Activated CD4-positive, alpha-beta T cell treated with anti-CD3 and anti-CD28 coated beads, Interleukin-10, Interleukin-2, amounts not matched to agents 100 ng/mL and 50 ng/mL, durations not matched to agents 16 hours and 8 hours (primary cell): ENCODE results near the gene GALNT17.
"Not testable (repeated sequence)": the region's sequence is repeated elsewhere in the genome, so short reads cannot be mapped to it uniquely, and the experiment has no call there.

Experiments
- DNase-seq: peaks from one replicate; pipeline ENCODE4 v3.0.0-alpha.2; 2020

GALNT17 gene

GRCh38 chr7:71584256-71584655 lies 452.3 kb downstream of the GALNT17 start:
- DNase-seq: no peak

DNA sequence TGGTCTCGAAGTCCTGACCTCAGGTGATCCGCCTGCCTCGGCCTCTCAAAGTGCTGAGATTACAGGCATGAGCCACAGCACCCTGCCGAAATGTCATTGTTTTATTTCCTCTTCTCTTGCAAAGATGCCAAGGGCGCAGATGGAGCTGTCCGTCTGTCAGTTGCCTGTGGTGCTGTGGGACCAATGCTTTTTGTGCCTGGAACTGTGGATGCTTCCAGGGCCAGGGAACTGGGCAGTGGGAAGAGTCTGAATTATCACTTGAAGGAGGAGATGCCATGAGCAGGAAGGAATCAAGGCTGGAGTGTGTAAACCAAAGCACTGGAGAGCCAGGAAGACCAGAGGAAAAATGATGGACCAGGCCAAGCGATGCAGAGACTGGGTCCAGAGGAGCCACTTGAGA lies 459.9 kb downstream of the GALNT17 start:
- no peak for DNase-seq

DNA sequence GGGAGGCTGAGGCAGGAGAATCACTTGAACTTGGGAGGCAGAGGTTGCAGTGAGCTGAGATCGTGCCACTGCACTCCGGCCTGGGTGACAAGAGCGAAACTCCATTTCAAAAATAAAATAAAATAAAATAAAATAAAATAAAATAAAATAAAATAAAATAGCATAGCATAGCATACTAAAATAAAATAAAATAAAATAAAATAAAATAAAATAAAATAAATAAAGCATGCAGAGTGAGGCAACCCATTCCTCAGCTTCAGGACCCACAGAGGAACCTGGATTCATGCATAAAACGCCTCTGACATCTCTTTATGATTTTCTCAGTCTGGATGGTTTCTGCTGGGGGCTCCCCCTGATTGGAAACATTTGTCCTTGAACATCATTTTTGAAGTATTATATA lies 460.4 kb downstream of the GALNT17 start:
- DNase-seq: not testable (repeated sequence)

DNA sequence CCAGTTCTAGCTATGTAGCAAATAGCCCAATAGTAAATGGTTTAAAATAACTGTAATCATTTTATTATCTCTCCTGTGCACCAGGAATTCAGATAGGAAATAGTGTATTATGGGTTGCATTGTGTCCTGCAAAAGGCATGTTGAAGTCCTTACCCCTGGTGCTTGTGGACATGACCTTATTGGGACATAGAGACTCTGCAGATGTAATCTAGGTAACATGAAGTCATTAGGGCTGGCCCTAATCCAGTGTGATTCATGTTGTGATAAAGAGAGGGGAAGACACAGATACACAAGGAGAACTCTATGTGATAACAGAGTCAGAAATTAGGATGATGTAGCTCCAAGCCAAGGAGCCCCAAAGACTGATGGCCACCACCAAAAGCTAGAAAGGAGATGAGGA lies 462.8 kb downstream of the GALNT17 start:
- no peak for DNase-seq

- DNase-seq: no peak
Measured at GRCh38 chr7:71595176-71595575, 463.2 kb downstream of the GALNT17 start.

DNA sequence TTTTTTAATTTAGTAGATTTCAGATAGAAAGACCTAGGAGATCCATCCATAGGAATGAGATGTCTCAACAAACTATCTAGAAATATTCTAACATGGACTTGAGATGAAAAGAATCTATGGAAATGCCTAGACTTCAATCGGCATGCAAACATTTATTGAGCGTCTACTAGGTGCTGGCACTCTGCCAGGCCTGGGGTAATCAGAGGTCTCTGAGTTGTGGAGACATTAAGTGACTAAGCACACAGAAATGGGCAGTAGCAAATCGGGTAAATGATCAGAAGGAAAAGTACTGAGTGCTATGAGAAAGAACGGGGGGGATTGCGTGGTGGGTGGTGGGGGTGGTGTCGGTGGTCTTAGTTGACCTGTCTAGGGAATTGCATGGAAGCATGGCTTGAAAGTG lies 466.6 kb downstream of the GALNT17 start:
- no peak for DNase-seq

GRCh38 chr7:71601851-71602250 lies 469.9 kb downstream of the GALNT17 start:
- no peak for DNase-seq

- DNase-seq: no peak
Measured at GRCh38 chr7:71604818-71605414, 473.0 kb downstream of the GALNT17 start.

GRCh38 chr7:71611986-71612385 lies 480.0 kb downstream of the GALNT17 start:
- DNase-seq: no peak

DNA sequence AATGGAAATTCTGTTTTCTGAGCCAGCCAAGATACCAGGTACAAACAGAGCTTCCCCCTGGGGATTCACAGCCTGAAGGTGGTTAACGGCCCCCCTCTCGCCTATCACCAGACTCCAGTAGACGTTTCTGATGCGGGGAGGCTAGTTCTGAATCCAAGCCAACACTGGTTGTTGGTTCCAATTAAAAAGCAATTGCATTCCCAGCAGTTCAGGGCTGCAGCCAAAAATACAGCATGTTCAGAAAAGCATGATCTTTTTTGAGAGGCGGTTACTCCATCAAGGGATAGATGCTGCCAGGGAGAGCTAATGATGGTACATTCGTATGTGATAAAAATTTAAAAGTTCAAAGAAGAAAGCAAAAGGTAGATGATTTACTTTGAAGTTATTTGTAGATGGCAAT lies 481.0 kb downstream of the GALNT17 start:
- DNase-seq: no peak

- no peak for DNase-seq
Measured at GRCh38 chr7:71613313-71613712, 481.4 kb downstream of the GALNT17 start.

GRCh38 chr7:71615017-71615416 lies 483.1 kb downstream of the GALNT17 start:
- no peak for DNase-seq

- no peak for DNase-seq
Measured at GRCh38 chr7:71616217-71616616, 484.3 kb downstream of the GALNT17 start.

DNA sequence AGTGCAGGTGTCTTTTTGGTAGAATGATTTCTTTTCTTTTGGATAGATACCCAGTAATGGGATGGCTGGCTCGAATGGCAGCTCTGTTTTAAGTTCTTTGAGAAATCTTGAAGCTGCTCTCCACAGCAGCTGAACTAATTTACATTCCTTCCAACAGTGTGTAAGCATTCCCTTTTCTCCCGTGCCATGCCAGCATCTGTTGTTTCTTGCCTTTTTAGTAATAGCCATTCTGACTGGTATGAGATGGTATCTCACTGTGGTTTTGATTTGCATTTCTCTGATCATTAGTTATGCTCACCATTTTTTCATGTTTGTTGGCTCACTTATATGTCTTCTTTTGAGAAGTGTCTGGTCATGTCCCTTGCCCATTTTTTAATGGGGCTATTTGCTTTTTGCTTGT lies 486.3 kb downstream of the GALNT17 start:
- DNase-seq: no peak

GRCh38 chr7:71625545-71625944 lies 493.6 kb downstream of the GALNT17 start:
- DNase-seq: no peak

DNA sequence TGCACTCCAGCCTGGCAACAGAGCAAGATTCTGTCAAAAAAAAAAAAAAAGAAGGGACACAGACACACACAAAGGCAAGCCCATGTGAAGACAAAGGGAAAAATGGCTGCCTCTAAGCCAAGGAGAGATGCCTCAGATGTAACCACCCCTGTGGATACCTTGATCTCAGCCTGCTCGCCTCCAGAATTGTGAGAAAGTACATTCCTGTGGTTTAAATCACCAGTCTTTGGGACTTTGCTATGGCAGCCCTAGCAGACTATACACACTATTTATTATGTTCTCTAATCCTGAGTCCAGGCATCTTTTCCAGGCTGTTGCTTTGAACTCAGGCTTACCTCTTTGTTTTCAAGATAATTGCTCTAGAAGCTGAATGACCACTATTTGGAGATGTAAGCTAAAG lies 494.3 kb downstream of the GALNT17 start:
- DNase-seq: no peak

GRCh38 chr7:71627651-71628050 lies 495.7 kb downstream of the GALNT17 start:
- no peak for DNase-seq

DNA sequence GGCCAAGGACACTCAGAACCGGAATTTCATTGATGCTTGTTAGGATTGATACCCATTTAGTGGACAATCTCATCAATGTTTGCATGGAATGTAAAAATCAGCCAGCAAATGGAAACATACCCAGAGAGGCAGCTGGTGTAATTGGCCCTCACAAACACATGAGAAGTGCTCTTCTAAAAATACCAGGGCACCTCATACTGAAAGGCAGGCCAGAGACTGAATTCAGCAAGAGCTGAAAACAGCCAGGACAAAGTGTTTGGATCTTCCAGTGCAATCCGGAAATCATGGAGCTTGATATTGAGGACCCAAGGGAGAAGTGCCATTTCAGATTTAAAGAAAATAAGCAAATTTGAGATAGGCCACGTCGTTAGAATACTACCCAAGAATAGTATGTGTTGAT lies 498.6 kb downstream of the GALNT17 start:
- DNase-seq: no peak

GRCh38 chr7:71633551-71634008 lies 501.6 kb downstream of the GALNT17 start:
- peak; percentile 7 for DNase-seq

- not testable (repeated sequence) for DNase-seq
Measured at GRCh38 chr7:71635849-71636248, 503.9 kb downstream of the GALNT17 start.

DNA sequence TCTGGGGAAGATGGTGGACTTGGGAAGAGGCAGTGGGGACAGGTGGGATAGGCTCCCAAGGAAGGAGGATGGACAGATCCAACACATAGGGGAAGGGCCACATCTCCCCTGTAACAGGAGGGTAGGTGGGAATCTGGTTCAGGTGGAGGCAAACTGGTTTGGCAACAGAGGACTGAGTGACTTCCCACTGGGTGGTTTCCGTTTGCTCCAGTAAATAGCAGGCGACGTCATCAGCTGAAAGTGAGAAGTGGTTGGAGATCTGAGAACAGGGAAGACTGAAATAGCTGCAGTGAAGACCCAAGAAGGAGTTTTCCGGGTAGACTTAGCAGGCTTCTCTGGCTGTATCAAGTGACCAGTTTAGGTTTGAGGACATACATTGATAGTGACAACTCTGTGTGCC lies 504.4 kb downstream of the GALNT17 start:
- no peak for DNase-seq

- DNase-seq: no peak
Measured at GRCh38 chr7:71637578-71637977, 505.6 kb downstream of the GALNT17 start.

- DNase-seq: no peak
Measured at GRCh38 chr7:71638108-71638507, 506.2 kb downstream of the GALNT17 start.

GRCh38 chr7:71639382-71640085 lies 507.6 kb downstream of the GALNT17 start:
- DNase-seq: no peak

DNA sequence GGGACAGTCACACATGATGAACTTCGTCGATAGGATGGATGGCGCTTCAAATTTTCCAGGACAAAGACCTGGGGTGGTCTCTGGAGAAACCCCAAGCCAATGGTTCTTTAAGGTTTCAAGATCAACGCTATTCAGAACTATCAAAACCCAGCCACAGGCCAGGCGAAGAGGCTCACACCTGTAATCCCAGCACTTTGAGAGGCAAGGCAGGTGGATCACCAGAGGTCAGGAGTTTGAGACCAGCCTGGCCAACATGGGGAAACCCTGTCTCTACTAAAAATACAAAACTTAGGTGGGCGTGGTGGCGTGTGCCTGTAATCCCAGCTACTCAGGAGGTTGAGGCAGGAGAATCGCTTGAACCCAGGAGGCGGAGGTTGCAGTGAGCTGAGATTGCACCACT lies 511.1 kb downstream of the GALNT17 start:
- DNase-seq: not testable (repeated sequence)
